NCI-H82 treated with DMSO at 0.1 percent for 48 hours (cell line): ENCODE measurements around the gene NR2F1-AS1.

Experiments used
- DNase-seq: peaks from one replicate; lab custom pipeline; 2025; ENCODE audit not compliant: unreplicated experiment; lab: John Stamatoyannopoulos, UW

Gene NR2F1-AS1

GRCh38 chr5:93436083-93436482 is 144.9 kb downstream of the NR2F1-AS1 start:
- DNase-seq: no peak

DNA sequence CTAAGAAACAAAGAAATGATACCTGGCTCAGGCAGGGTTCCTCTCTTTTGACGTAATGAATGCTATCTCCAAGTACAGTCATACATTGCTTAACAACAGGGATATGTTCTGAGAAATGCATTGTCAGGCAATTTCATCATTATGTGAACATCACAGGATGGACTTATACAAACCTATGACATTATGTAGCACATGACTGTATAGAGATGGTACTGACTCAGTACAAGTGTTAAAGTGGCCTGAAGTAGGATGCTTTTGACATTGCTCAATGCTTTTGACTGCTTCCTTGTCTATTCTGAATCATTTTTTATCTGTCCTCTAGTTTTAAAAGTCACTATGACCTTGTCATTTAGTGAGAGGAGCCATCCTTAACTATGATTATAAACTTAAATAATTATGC is 147.6 kb downstream of the NR2F1-AS1 start:
- no peak for DNase-seq

DNA sequence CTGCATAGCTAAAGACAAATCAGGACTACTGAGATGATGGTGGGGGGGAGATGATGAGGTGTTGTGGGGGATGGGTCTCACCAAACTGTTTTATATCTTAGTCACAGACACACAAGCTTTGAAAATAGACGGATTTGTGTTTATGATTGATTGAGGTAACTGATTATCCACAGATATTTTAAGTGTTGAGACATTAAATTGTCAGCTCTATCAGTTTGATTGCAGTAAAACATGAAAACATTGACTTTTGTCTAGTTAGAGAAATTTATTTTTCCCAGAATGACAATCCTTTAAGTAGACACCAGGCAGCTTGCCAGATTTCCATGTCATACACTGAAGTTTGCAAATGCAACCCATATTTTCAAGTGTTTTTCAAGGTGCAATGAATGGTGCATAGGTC is 149.8 kb downstream of the NR2F1-AS1 start:
- DNase-seq: no peak

- DNase-seq: no peak
Measured at GRCh38 chr5:93430673-93431199, 150.3 kb downstream of the NR2F1-AS1 start.

GRCh38 chr5:93430118-93430517 is 150.9 kb downstream of the NR2F1-AS1 start:
- DNase-seq: no peak

GRCh38 chr5:93428868-93429267 is 152.2 kb downstream of the NR2F1-AS1 start:
- no peak for DNase-seq

GRCh38 chr5:93427316-93427715 is 153.7 kb downstream of the NR2F1-AS1 start:
- no peak for DNase-seq

DNA sequence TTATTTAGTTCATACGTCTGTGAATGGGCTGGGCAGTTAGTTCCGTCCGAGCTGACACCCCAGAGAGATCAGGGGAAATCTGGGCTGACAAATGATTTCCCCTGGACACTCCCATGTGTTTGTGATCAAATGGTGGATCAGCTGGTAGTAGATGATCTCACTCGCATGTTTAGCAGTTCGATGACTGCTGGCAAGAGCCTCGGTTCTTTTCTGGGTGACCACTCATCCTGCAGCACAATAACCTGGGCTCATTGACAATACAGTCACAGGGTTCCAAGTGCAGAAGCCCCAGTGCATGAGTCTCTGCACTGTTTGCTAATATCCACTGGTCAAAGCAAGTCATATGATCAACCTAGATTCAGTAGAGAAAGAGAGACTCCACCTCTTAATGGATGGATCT is 155.9 kb downstream of the NR2F1-AS1 start:
- no peak for DNase-seq

GRCh38 chr5:93423300-93423699 is 157.7 kb downstream of the NR2F1-AS1 start:
- DNase-seq: no peak

GRCh38 chr5:93422652-93423280 is 158.3 kb downstream of the NR2F1-AS1 start:
- DNase-seq: no peak

DNA sequence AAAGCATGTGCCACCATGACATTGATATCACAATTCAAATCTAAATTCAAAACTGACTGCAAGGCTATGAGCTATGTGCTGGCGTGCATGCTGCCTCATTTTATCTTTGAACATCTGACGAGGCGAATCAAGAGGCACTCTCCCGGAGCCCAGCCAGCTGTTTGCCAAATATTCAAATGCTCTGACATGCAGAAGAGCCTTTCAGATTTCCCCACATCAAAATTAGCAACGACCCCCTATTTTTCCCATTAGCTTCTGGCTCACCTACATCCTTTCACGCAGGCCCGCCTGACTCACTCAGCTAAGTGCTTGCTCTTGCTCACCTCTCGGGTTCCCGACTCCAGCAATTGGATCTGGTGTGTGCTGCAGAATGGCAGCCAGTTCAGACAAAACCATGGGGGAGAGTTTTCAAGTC is 159.0 kb downstream of the NR2F1-AS1 start:
- DNase-seq: no peak

- DNase-seq: no peak
Measured at GRCh38 chr5:93421468-93421867, 159.6 kb downstream of the NR2F1-AS1 start.

DNA sequence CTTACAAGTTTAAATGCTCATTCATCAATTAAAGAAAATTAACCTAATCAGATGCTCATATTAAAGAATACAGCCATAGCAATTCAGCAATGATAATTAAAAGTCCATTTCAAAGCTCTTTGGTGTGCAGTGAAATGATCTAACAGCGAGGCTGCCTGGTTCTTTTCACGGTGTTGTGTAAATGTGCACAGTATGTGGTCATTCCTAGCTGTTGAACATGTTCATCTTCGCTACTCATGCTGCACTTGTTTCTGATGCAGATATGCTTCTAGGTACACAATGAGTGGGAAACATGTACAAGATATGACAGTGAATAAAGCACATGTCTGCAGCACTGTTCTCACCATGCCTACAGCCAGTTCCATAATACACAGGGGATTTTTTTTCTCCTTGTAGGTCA is 163.5 kb downstream of the NR2F1-AS1 start:
- DNase-seq: no peak

GRCh38 chr5:93415819-93416218 is 165.2 kb downstream of the NR2F1-AS1 start:
- no peak for DNase-seq

GRCh38 chr5:93411716-93412115 is 169.3 kb downstream of the NR2F1-AS1 start:
- no peak for DNase-seq

DNA sequence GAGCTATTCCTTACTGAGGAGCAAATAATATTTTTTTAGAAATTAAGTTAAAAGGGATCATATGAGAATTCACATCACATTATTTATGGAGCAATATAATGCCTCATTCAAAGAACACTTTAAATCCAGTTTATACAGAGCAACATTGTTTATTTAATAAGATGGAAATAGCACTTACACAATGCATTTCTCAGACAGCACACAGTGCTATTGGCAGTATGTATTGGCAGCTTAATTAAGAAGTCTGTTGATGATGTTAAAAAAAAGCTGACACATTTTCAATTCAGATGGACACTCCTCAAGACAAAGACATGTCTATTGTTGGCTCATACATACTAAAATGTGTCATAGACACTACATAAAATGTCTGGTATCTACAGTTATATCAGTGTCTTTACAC is 171.3 kb downstream of the NR2F1-AS1 start:
- DNase-seq: no peak

GRCh38 chr5:93407454-93407853 is 173.6 kb downstream of the NR2F1-AS1 start:
- DNase-seq: no peak

DNA sequence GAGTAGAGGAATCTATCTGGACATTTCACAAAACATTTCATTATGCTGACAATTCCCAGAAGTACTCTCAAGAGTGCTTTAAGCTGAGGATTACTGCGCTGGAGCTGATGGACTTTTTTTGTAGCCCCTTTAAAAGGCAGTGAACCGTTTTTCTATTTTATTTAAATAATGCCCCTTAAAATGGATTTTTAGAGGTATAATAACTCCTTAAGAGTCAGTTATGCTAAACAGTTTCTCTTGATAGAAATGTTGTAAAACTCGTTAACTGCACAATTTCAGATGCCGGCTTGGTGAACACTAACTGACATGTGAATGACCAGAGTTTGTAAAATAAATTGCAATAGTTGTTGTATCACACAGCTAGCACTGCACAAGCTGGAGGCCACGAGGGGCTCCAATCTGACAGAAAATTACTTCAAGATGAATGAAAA is 174.0 kb downstream of the NR2F1-AS1 start:
- no peak for DNase-seq

DNA sequence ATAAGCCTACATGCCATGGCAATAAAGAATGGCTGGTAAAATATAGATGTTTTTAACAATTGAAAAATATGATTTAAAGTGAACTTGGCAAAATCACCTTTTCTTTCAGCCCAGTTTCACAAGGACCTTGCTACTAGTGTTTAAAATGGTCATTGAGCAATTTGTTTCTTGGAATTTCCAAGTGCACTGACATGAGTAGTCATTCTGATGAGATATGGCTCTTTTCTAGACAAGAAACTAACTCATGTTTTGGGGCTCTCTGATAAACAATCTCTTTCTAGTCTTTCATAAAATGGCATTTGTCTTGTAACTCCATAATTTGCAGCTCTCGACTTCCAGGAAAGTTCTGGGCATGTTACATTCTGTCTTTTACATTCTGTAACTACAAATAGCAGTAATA is 176.8 kb downstream of the NR2F1-AS1 start:
- no peak for DNase-seq

- DNase-seq: no peak
Measured at GRCh38 chr5:93403141-93403928, 177.7 kb downstream of the NR2F1-AS1 start.

GRCh38 chr5:93402451-93402850 is 178.6 kb downstream of the NR2F1-AS1 start:
- DNase-seq: no peak

DNA sequence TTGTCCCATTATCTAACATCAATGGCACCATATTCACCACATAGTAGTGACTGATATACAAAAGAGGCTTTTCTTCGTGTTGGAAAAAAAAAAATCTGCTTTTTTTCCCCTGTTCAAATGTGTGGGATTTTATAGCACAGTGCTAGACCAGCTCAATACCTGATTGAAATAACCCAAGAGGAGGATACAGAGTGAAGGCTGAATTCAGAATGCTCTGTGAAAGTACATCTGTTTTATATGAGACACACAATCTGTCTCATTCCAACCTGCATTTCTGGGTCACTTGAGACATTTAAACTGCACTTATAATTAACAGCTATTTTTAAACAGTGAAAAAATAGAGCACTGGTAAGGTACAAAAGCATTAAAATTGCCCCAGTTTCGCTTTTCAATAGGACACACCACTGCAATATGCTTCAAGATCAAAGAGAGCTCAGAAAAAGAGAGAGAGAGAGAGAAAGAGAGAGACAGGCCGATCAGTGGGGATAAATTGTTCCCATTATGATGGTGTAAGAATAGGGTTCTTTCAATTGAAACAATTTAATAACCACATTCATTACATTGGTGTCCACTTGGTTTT is 179.3 kb downstream of the NR2F1-AS1 start:
- no peak for DNase-seq
